Panc1 (cell line): ENCODE measurements around the gene CAND2.

ENCODE experiments used
- CTCF ChIP-seq: fragments of 450-650 bp; IDR thresholded peaks from 2 replicates; pipeline ENCODE4 v1.5.1; 2017; ENCODE audit warnings: mild to moderate bottlenecking
- POLR2AphosphoS5 ChIP-seq: IDR thresholded peaks from 2 replicates; pipeline ENCODE4 v1.6.1; 2012; ENCODE audit warnings: mild to moderate bottlenecking, low read depth, low read length, moderate library complexity
- REST ChIP-seq, 2 experiments: IDR thresholded peaks; 2 replicates each; pipeline ENCODE4 v1.6.1; 2011 to 2012; ENCODE audit warnings: low read depth in 2 of 2, control low read depth in 1 of 2, low read length in 1 of 2, mild to moderate bottlenecking in 1 of 2, moderate library complexity in 1 of 2; ENCODE audit not compliant: insufficient read depth in 1 of 2

GRCh38 chr3:12878141-12878574 is 81.7 kb downstream of the CAND2 start:
- TF ChIP-seq CTCF (no peak), REST (IDR thresholded peaks at IDR 0.05; ENCODE audit: insufficient read depth in 1 of 2, low read depth in 2 of 2, low read length in 1 of 2) (no peak), POLR2AphosphoS5 (no peak)
